Measurements from ENCODE around the gene PDE4B.

DNA sequence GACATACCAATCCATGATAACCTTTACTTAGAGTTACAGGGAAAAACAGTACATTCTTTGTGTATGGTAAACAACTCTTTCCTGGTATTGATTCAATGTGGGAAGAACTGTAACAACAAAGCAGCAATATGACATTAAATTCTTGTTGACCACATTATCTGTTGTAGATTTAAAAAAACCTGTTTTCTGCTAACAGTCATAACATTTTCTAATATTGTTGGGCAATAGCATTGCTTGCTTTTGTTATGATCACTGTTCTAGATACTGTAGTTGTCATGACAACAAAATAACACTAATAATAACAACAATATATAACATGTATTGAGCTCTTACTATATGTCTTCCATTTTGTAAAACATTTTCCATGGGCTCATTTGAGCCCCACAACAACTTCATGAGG, 54.2 kb downstream of the PDE4B start:
- TF ChIP-seq, protein P1, sequence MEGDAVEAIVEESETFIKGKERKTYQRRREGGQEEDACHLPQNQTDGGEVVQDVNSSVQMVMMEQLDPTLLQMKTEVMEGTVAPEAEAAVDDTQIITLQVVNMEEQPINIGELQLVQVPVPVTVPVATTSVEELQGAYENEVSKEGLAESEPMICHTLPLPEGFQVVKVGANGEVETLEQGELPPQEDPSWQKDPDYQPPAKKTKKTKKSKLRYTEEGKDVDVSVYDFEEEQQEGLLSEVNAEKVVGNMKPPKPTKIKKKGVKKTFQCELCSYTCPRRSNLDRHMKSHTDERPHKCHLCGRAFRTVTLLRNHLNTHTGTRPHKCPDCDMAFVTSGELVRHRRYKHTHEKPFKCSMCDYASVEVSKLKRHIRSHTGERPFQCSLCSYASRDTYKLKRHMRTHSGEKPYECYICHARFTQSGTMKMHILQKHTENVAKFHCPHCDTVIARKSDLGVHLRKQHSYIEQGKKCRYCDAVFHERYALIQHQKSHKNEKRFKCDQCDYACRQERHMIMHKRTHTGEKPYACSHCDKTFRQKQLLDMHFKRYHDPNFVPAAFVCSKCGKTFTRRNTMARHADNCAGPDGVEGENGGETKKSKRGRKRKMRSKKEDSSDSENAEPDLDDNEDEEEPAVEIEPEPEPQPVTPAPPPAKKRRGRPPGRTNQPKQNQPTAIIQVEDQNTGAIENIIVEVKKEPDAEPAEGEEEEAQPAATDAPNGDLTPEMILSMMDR (conservative IDR thresholded peaks at IDR 0.05; ENCODE audit: low read depth, low read length): no peak
- TF ChIP-seq EZH2phosphoT487 (IDR thresholded peaks at IDR 0.05; ENCODE audit: borderline replicate concordance, low read length) (no peak), EZH2 (IDR thresholded peaks at IDR 0.05; ENCODE audit: low read length, unreplicated experiment) (no peak)

Data from PC-3 (cell line).